K562 (cell line): ENCODE results near the gene METAP1. TPM values are rescaled to one million over a fixed set of nuclear protein-coding genes. Genes with fewer than 3 reads are reported as not detected.

Experiments
- ATAC-seq: fragments of 200-7000 bp; cut with Tn5 transposase; 3 replicates; pipeline ENCODE4 v1.9.1; 2020; ENCODE audit warnings: moderate library complexity
- BruUV-seq: library from RNA; stranded (reverse); fragments of 400-500 nt; replicated peaks from 2 replicates; lab custom pipeline; 2021; lab: Mats Ljungman, UMichigan
- CTCF ChIA-PET: fragments of 300-600 bp; formaldehyde crosslinking; extraction: SDS; loops from one replicate; lab custom pipeline; 2021; ENCODE audit warnings: low intra/inter-chr PET ratio; lab: Yijun Ruan, JAX
- POLR2A ChIA-PET: fragments of 300-600, 350-650 bp; sonication (Branson Sonifier 250); formaldehyde crosslinking; extraction: SDS; loops from one replicate; lab custom pipeline; 2021; ENCODE audit warnings: antibody characterized with exemption, inconsistent platforms; lab: Yijun Ruan, JAX
- DNase-seq, 4 experiments: peaks; one replicate each; pipeline versions ENCODE4 v3.0.0 to v3.0.0-alpha.2; 2011 to 2018; ENCODE audit warnings: low spot score in 3 of 4, mixed read lengths in 3 of 4; ENCODE audit errors: extremely low read depth in 1 of 4
- FAIRE-seq: peaks from 2 replicates; lab custom pipeline; 2011; peaks lifted over from hg19 to GRCh38; lab: Jason Lieb, UNC
- H2AFZ ChIP-seq: 2 replicates; pipeline ENCODE4 v1.6.0; 2011; ENCODE audit warnings: low read depth, low read length, control low read depth, inconsistent platforms
- H3K27ac ChIP-seq: fragments of 200-600 bp; 3 replicates; pipeline ENCODE4 v1.8.0; 2011; ENCODE audit warnings: low read depth, mild to moderate bottlenecking, control low read depth, inconsistent platforms, low read length, moderate library complexity, mixed read lengths; ENCODE audit errors: extremely low read depth
- H3K27me3 ChIP-seq, 2 experiments: fragments of 300-600 bp in 1 of 2; 2 replicates in 1 of 2; 3 replicates in 1 of 2; pipeline versions ENCODE4 v1.6.0 to v1.8.0; 2011; ENCODE audit warnings: inconsistent platforms in 2 of 2, low read length in 2 of 2, mild to moderate bottlenecking in 1 of 2, mixed read lengths in 1 of 2, moderate library complexity in 1 of 2; ENCODE audit not compliant: control insufficient read depth in 2 of 2, insufficient read depth in 2 of 2
- H3K36me3 ChIP-seq: fragments of 300-600 bp; 3 replicates; pipeline ENCODE4 v1.8.0; 2011; ENCODE audit warnings: mild to moderate bottlenecking, low read length, inconsistent platforms; ENCODE audit not compliant: control insufficient read depth, insufficient read depth
- H3K4me1 ChIP-seq, 2 experiments: fragments of 200-600 bp in 1 of 2; replicated peaks in 1 of 2; 2 replicates in 1 of 2; 3 replicates in 1 of 2; pipeline versions ENCODE4 v1.5.1 to v1.8.0; 2011; ENCODE audit warnings: inconsistent platforms in 2 of 2, low read length in 2 of 2, mild to moderate bottlenecking in 1 of 2, mixed read lengths in 1 of 2, moderate library complexity in 1 of 2; ENCODE audit not compliant: control insufficient read depth in 2 of 2, insufficient read depth in 2 of 2
- H3K4me2 ChIP-seq: 2 replicates; pipeline ENCODE4 v1.6.1; 2011; ENCODE audit warnings: low read length, control low read depth, inconsistent platforms, mixed read lengths; ENCODE audit not compliant: insufficient read depth
- H3K4me3 ChIP-seq: fragments of 200-600 bp; sonication (generic), shearing (Covaris generic); 2 replicates; pipeline ENCODE4 v1.5.1; 2016; ENCODE audit warnings: control low read depth, inconsistent platforms
- H3K79me2 ChIP-seq: fragments of 200-600 bp; 3 replicates; pipeline ENCODE4 v1.8.0; 2011; ENCODE audit warnings: low read length, inconsistent platforms; ENCODE audit not compliant: control insufficient read depth, insufficient read depth
- H3K9ac ChIP-seq, 2 experiments: 2 replicates each; pipeline versions ENCODE4 v1.6.0 to v1.6.1; 2011; ENCODE audit warnings: low read depth in 2 of 2, low read length in 2 of 2, control low read depth in 1 of 2, inconsistent platforms in 1 of 2, mild to moderate bottlenecking in 1 of 2, mixed read lengths in 1 of 2; ENCODE audit not compliant: insufficient read depth in 1 of 2
- H3K9me1 ChIP-seq: one replicate; pipeline ENCODE4 v1.6.0; 2011; ENCODE audit warnings: inconsistent platforms, mild to moderate bottlenecking, low read length, moderate library complexity; ENCODE audit not compliant: control insufficient read depth, insufficient read depth
- H3K9me3 ChIP-seq: replicated peaks from 2 replicates; pipeline ENCODE4 v1.5.1; 2011; ENCODE audit warnings: low read depth, low read length, inconsistent platforms; ENCODE audit not compliant: control insufficient read depth, insufficient read depth
- H4K20me1 ChIP-seq: replicated peaks from 2 replicates; pipeline ENCODE4 v1.6.1; 2011; ENCODE audit warnings: low read length, inconsistent platforms, mixed read lengths; ENCODE audit not compliant: control insufficient read depth, insufficient read depth
- ATF6 ChIP-seq: sonication (generic); formaldehyde crosslinking; IDR thresholded peaks from 2 replicates; pipeline ENCODE4 v1.4.0; 2020; ENCODE audit warnings: mild to moderate bottlenecking, missing genetic modification reagents
- CHD1 ChIP-seq: fragments of 200-600 bp; sonication (generic); IDR thresholded peaks from one replicate; pipeline ENCODE4 v1.6.1; 2012; ENCODE audit warnings: mild to moderate bottlenecking, moderate library complexity, low read length, inconsistent platforms
- FOXP1 ChIP-seq: sonication (generic); formaldehyde crosslinking; IDR thresholded peaks from 2 replicates; pipeline ENCODE4 v1.8.0; 2022; ENCODE audit warnings: mild to moderate bottlenecking, missing genetic modification reagents
- MAFF ChIP-seq: IDR thresholded peaks from 2 replicates; pipeline ENCODE4 v1.6.1; 2012; ENCODE audit warnings: low read length, improper control_type of control experiment
- MAFG ChIP-seq: fragments of 450-650 bp; conservative IDR thresholded peaks from 2 replicates; pipeline ENCODE4 v1.6.1; 2016; ENCODE audit warnings: missing genetic modification characterization, missing compliant biosample characterization
- MAFK ChIP-seq: IDR thresholded peaks from 2 replicates; pipeline ENCODE4 v1.6.1; 2011; ENCODE audit warnings: low read length, improper control_type of control experiment
- REST ChIP-seq, 2 experiments: fragments of 450-650 bp; formaldehyde crosslinking in 1 of 2; IDR thresholded peaks; 2 replicates each; pipeline versions ENCODE4 v1.4.0 to v1.6.1; 2014 to 2020; ENCODE audit warnings: mild to moderate bottlenecking in 2 of 2, borderline replicate concordance in 1 of 2, low read depth in 1 of 2
- SP1 ChIP-seq: sonication (generic); formaldehyde crosslinking; IDR thresholded peaks from 2 replicates; pipeline ENCODE4 v1.8.1; 2022; ENCODE audit warnings: mild to moderate bottlenecking, missing genetic modification reagents
- ZNF316 ChIP-seq: fragments of 450-650 bp; IDR thresholded peaks from 2 replicates; pipeline ENCODE4 v1.6.1; 2016
- WGBS: fragments of 100-300 bp; shearing (Covaris generic); methylation state at CpG from one replicate; pipeline ENCODE4 v1.1.6; 2016; ENCODE audit warnings: low coverage, mixed read lengths; ENCODE audit not compliant: insufficient coverage; ENCODE audit errors: missing lambda C conversion rate; 5-methylcytosine and 5-hydroxymethylcytosine counted together
- in situ Hi-C: fragments of 300-500 bp; cut with MboI; formaldehyde crosslinking; loops from 4 replicates; pipeline ENCODE4 v1.15.0; 2018; ENCODE audit warnings: inconsistent platforms, mixed read lengths
- intact Hi-C: fragments of 100-400 bp; cut with micrococcal nuclease; formaldehyde crosslinking; loops from 2 replicates; pipeline ENCODE4 v1.14.2; 2022
- polyA plus RNA-seq, 8 experiments: library from polyadenylated mRNA; depleted of rRNA in 4 of 8; stranded (reverse) in 5 of 8; unstranded in 3 of 8; fragments of >200 nt; fragmentation: Nextera tagmentation in 2 of 8; fragmentation: Illumina TruSeq in 1 of 8; extraction: Ambion mirVana in 2 of 8; extraction: Trizol in 1 of 8; gene quantifications; 2 replicates each; pipeline versions ENCODE4 v1.2.1 to v1.2.3, GENCODE V29; 2011 to 2014; ENCODE audit warnings: inconsistent platforms in 1 of 8, missing spikeins in 1 of 8
- total RNA-seq, 7 experiments: library from RNA; depleted of rRNA in 6 of 7; stranded (reverse); fragments of >200 nt in 6 of 7; fragmentation: Illumina TruSeq in 2 of 7; extraction: Trizol in 2 of 7; gene quantifications; 2 replicates each; pipeline versions ENCODE4 v1.2.1 to v1.2.3, GENCODE V29; 2011 to 2021; ENCODE audit warnings: low replicate concordance in 1 of 7

The METAP1 gene
- total and polyA plus RNA-seq, 9 of the 15 experiments (the other 6 are each of a cell fraction or from before 2014, with no cell fraction given) = 31.4 to 77.6 (median 59.5) TPM

DNA sequence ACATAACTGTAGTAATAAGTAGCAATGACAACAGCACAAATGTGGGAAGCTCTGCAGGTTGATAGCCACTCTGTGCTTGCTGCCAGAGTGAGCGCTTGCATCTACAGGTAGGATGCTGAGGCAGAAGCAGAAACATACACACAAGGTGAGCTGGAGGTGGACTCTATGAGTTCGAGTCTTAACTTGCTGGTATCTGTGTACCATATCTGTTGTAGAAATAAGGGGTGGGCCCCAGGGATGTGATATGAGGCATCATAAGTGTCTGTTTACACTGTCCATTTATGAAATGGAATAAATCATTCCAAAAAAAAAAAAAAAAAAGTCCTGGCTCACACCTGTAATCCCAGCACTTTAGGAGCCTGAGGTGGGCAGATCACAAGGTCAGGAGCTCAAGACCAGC lies 33.8 kb upstream of the METAP1 start (continued):
- no peak for TF ChIP-seq CHD1
- TF ChIP-seq ATF6 (CRISPR knock-in tag) = no peak

GRCh38 chr4:98963538-98964433 lies 31.7 kb upstream of the METAP1 start:
- no peaks in the 10 kb centered on the region for H3K9me1 ChIP-seq
- POLR2A ChIA-PET = interaction anchor here (0.5 to 1.0 kb wide), 4 partner anchors 9 to 35 kb away, joined by 3 to 4 read pairs (median 4); partner anchors contain the start of gene EIF4E
- H2AFZ ChIP-seq = peak overlapping the region; percentile 65
- peak overlapping the region; percentile 5; the same call in 1 of the 2 replicates for H3K4me2 ChIP-seq
- BruUV-seq = no TSS peak
- intact Hi-C loops = no loop called here
- in situ Hi-C loops = no loop called here
- no peak overlapping the region; a peak in 1 of 4 replicates for H3K9ac ChIP-seq
- no peaks in the 10 kb centered on the region for H3K79me2 ChIP-seq
- H4K20me1 ChIP-seq = no peaks in the 10 kb centered on the region
- FAIRE-seq (no peak), DNase-seq (no peak), ATAC-seq (peak; percentile 63)
- H3K4me3 ChIP-seq = no peak overlapping the region
- no peaks in the 10 kb centered on the region for H3K36me3 ChIP-seq
- CTCF ChIA-PET = no interaction called here
- H3K4me1 ChIP-seq = peaks cover 9 to 13% of the 10 kb centered on the region in 2 experiments; a peak in 4 of 5 replicates
- H3K27me3 ChIP-seq = no peaks in the 10 kb centered on the region
- H3K9me3 ChIP-seq = no peaks in the 10 kb centered on the region; the same call in 1 of the 2 replicates
- H3K27ac ChIP-seq = peak overlapping the region; percentile 24; the same call in 2 of the 3 replicates
- 20% methylated on average over 5 of the region's 5 CpGs for WGBS
- TF ChIP-seq SP1 (CRISPR knock-in tag) (no peak), MAFF (peak; percentile 30; the same call in 1 of the 2 replicates), MAFG (tag) (peak; percentile 67), MAFK (peak; percentile 20; the same call in 1 of the 2 replicates), FOXP1 (CRISPR knock-in tag) (no peak), ZNF316 (peak; percentile 88), REST (IDR thresholded peaks at IDR 0.05; ENCODE audit: borderline replicate concordance) (peak; percentile 40; the same call in 1 of the 2 replicates), REST (CRISPR knock-in tag; IDR thresholded peaks at IDR 0.05; ENCODE audit: low read depth) (no peak)
